Right cardiac atrium (tissue), 5 donors: ENCODE data around the gene TDRD6. TPM values are rescaled to one million over a fixed set of nuclear protein-coding genes. Genes with fewer than 3 reads are reported as not detected.
A peak's percentile ranks its signal among the peaks of the same experiment; 100 is the strongest.

Experiments used
- ATAC-seq, 2 donors: fragments of 200-7000 bp; cut with Tn5 transposase; one replicate each; pipeline versions ENCODE4 v1.8.0 to v1.9.1; 2020; ENCODE audit warnings: moderate library complexity in 2 of 2, mild to moderate bottlenecking in 1 of 2
- DNase-seq, 3 donors: peaks; one replicate each; pipeline ENCODE4 v3.0.0-alpha.2; 2020
- H3K27ac ChIP-seq: one replicate; pipeline ENCODE4 v1.5.1; 2013; ENCODE audit warnings: mild to moderate bottlenecking, low read length, control low read depth, moderate library complexity
- H3K27me3 ChIP-seq: one replicate; pipeline ENCODE4 v1.6.1; 2013; ENCODE audit not compliant: control insufficient read depth, insufficient read depth
- H3K4me1 ChIP-seq: one replicate; pipeline ENCODE4 v1.6.1; 2013; ENCODE audit warnings: low read length; ENCODE audit not compliant: control insufficient read depth, insufficient read depth
- H3K4me3 ChIP-seq: one replicate; pipeline ENCODE4 v1.5.1; 2013; ENCODE audit warnings: low read length, control low read depth
- H3K9me3 ChIP-seq: one replicate; pipeline ENCODE4 v1.6.1; 2013; ENCODE audit warnings: low read length; ENCODE audit not compliant: control insufficient read depth
- WGBS: extraction: QIAGEN DNeasy Blood & Tissue Kit; methylation state at CpG from one replicate; pipeline ENCODE4 v1.1.7; 2013; 5-methylcytosine and 5-hydroxymethylcytosine counted together
- intact Hi-C, 4 donors: fragments of 100-400 bp; cut with DNase I; formaldehyde crosslinking; loops; one replicate each; pipeline versions ENCODE4 v1.11.0 to v1.14.0; 2022 to 2023
- polyA plus RNA-seq: library from polyadenylated mRNA; stranded (reverse); fragments of 200-250 nt; gene quantifications from one replicate; pipeline ENCODE4 v1.2.3, GENCODE V29; 2013
- total RNA-seq, 4 donors: library from RNA; stranded (reverse); fragmentation: NEBNext Ultra II Directional; extraction: Animal tissue kit (Norgen Biotek cat#: 25700); gene quantifications; one replicate each; pipeline ENCODE4 v1.2.1, GENCODE V29; 2021
- donor health status: healthy with polysubstance abuse.
- donor health status: DM: no; HTN: yes; CAD: no.
- donor health status: DM: no; HTN: no; CAD: no.
- donor health status: DM: no; HTN: yes; CAD: no; lungs with severe emphysema.
- donor health status: DM: yes; HTN: yes; CAD: no.

Gene TDRD6
- total and polyA plus RNA-seq, 5 donors: 0.27 to 1.2 (median 0.46) TPM

GRCh38 chr6:46688117-46688965 lies 656 bp downstream of the TDRD6 start:
- no peak overlapping the region for H3K4me3 ChIP-seq
- ATAC-seq: peak; percentile 23 to 46
- no peaks in the 10 kb centered on the region for H3K4me1 ChIP-seq
- no peak overlapping the region for H3K27ac ChIP-seq
- intact Hi-C loops: no loop called here
- 93% methylated on average over 85 of the region's 85 CpGs for WGBS
- H3K27me3 ChIP-seq: no peaks in the 10 kb centered on the region
- H3K9me3 ChIP-seq: no peaks in the 10 kb centered on the region
- DNase-seq: peak; percentile 15 to 48 (median 40)

- DNase-seq (no peak), ATAC-seq (peak in 1 of 2 donors; percentile 26)
- H3K4me3 ChIP-seq: no peak overlapping the region
- H3K27me3 ChIP-seq: no peaks in the 10 kb centered on the region
- H3K4me1 ChIP-seq: no peaks in the 10 kb centered on the region
- no peaks in the 10 kb centered on the region for H3K9me3 ChIP-seq
- intact Hi-C loops: no loop called here
- 93% methylated on average over 13 of the region's 13 CpGs for WGBS
- no peak overlapping the region for H3K27ac ChIP-seq
Observed at GRCh38 chr6:46688966-46689335, 1.3 kb downstream of the TDRD6 start.

- H3K9me3 ChIP-seq: no peaks in the 10 kb centered on the region
- 83% methylated on average over 3 of the region's 3 CpGs for WGBS
- H3K4me1 ChIP-seq: no peaks in the 10 kb centered on the region
- no peaks in the 10 kb centered on the region for H3K27me3 ChIP-seq
- peak in 1 of 2 donors; percentile 51 for ATAC-seq
- no peak overlapping the region for H3K27ac ChIP-seq
- DNase-seq: no peak
- H3K4me3 ChIP-seq: no peak overlapping the region
- intact Hi-C loops: no loop called here
Observed at GRCh38 chr6:46689657-46690056, 2.0 kb downstream of the TDRD6 start.

DNA sequence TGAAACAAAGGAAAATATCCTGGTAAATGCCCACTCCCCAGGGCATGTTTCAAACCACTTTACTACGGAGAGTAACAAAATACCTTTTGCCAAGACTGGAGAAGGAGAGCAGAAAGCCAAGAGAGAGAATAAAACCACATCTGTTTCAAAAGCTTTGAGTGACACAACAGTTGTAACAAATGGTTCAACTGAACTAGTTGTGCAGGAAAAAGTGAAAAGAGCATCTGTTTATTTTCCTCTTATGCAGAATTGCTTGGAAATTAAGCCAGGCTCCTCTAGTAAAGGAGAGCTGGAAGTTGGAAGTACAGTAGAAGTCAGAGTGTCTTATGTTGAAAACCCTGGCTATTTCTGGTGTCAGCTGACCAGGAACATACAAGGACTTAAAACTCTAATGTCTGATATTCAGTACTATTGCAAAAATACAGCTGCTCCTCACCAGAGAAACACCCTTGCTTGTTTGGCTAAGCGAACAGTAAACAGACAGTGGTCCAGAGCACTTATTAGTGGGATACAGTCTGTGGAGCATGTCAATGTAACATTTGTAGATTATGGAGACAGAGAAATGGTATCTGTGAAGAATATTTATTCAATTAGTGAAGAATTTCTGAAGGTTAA lies 2.6 kb downstream of the TDRD6 start:
- intact Hi-C loops: no loop called here
- no peaks in the 10 kb centered on the region for H3K9me3 ChIP-seq
- no peak overlapping the region for H3K27ac ChIP-seq
- ATAC-seq (no peak), DNase-seq (no peak)
- WGBS: 69% methylated on average over 2 of the region's 2 CpGs
- no peaks in the 10 kb centered on the region for H3K4me1 ChIP-seq
- H3K4me3 ChIP-seq: no peak overlapping the region
- no peaks in the 10 kb centered on the region for H3K27me3 ChIP-seq

DNA sequence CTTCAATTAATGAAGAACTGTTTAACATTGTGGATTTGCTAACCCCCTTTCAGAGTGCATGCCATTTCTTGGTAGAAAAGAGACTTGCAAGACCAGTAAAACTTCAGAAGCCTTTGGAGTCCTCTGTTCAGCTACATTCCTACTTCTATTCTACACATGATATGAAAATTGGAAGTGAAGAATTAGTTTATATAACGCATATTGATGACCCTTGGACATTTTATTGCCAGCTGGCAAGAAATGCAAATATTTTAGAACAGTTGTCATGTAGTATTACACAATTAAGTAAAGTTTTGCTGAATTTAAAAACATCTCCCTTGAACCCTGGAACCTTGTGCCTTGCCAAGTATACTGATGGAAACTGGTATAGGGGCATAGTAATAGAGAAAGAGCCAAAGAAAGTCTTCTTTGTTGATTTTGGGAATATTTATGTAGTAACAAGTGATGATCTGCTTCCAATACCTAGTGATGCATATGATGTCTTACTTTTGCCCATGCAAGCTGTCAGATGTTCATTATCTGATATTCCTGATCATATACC lies 3.3 kb downstream of the TDRD6 start:
- ATAC-seq (no peak), DNase-seq (no peak)
- WGBS: 47% methylated on average over 1 of the region's 1 CpG
- H3K27ac ChIP-seq: no peak overlapping the region
- intact Hi-C loops: no loop called here
- H3K27me3 ChIP-seq: no peaks in the 10 kb centered on the region
- H3K4me1 ChIP-seq: no peaks in the 10 kb centered on the region
- H3K4me3 ChIP-seq: no peak overlapping the region
- H3K9me3 ChIP-seq: no peaks in the 10 kb centered on the region

- intact Hi-C loops: loop anchor here in 2 of 4 donors (10.0 kb wide), 2 partner anchors 75 to 85 kb away; no protein-coding TSS in a partner anchor
- no peak overlapping the region for H3K4me3 ChIP-seq
- 81% methylated on average over 1 of the region's 1 CpG for WGBS
- DNase-seq (no peak), ATAC-seq (no peak)
- no peaks in the 10 kb centered on the region for H3K9me3 ChIP-seq
- H3K27me3 ChIP-seq: no peaks in the 10 kb centered on the region
- H3K4me1 ChIP-seq: no peaks in the 10 kb centered on the region
- no peak overlapping the region for H3K27ac ChIP-seq
Observed at GRCh38 chr6:46699970-46700369, 12.3 kb downstream of the TDRD6 start.

- H3K4me1 ChIP-seq: no peaks in the 10 kb centered on the region
- 3% methylated on average over 3 of the region's 3 CpGs for WGBS
- no peak overlapping the region for H3K27ac ChIP-seq
- no peaks in the 10 kb centered on the region for H3K27me3 ChIP-seq
- H3K4me3 ChIP-seq: no peak overlapping the region
- DNase-seq (no peak), ATAC-seq (peak in 1 of 2 donors; percentile 64)
- no peaks in the 10 kb centered on the region for H3K9me3 ChIP-seq
- intact Hi-C loops: loop anchor here in 2 of 4 donors (10.0 kb wide), 2 partner anchors 70 to 80 kb away; no protein-coding TSS in a partner anchor
Observed at GRCh38 chr6:46704562-46704961, 16.9 kb downstream of the TDRD6 start.

DNA sequence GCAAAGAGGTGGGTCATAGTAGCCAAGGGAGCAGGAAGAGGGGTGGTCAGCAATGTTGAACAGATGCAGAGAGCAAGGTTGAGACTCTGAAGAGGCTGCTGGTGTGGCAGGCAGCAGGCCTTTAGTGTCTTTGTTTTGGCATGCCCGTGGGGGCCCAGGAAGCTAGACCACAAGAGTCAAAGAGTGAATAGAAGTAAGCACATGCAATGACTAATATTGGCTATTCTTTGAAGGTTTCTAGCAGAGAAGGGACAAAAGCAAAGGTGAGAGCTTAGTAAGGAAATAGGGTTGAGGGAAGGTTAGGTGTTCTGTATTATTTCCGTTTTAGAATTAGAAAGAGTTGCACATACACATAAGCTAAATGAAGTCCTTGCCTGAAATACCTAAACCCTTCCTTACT lies 18.8 kb downstream of the TDRD6 start:
- no peaks in the 10 kb centered on the region for H3K27me3 ChIP-seq
- no peak for DNase-seq
- no peak overlapping the region for H3K27ac ChIP-seq
- H3K4me1 ChIP-seq: no peaks in the 10 kb centered on the region
- intact Hi-C loops: loop anchor here in 2 of 4 donors (10.0 kb wide), 2 partner anchors 68 to 78 kb away; no protein-coding TSS in a partner anchor
- WGBS: 87% methylated on average over 2 of the region's 2 CpGs
- H3K4me3 ChIP-seq: no peak overlapping the region
- no peaks in the 10 kb centered on the region for H3K9me3 ChIP-seq
- ATAC-seq: no peak

DNA sequence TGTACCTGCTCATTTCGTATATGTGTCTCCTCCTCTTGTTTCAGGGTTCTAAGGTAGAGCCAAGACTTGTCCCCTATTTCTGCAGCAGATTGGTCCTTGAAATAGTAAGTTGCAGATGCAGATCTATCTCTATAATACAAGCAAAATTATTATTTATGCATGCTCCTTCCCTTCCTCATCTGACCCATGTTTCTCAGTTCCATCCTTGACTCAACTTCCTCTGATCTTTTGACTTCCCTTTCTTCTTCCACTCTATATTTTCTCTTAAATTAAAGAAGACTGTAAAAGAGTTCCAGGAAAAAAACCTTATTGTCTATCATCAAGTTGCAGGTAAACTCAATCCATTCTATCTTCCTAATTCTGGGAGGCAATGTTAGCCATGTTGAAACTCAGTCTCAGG lies 23.8 kb downstream of the TDRD6 start:
- Histone ChIP-seq H3K27ac (no peak overlapping the region), H3K4me1 (no peaks in the 10 kb centered on the region), H3K4me3 (no peak overlapping the region), H3K27me3 (no peaks in the 10 kb centered on the region), H3K9me3 (no peaks in the 10 kb centered on the region)
- WGBS: 79% methylated on average over 1 of the region's 1 CpG
- intact Hi-C loops: no loop called here
- ATAC-seq (no peak), DNase-seq (no peak)

DNA sequence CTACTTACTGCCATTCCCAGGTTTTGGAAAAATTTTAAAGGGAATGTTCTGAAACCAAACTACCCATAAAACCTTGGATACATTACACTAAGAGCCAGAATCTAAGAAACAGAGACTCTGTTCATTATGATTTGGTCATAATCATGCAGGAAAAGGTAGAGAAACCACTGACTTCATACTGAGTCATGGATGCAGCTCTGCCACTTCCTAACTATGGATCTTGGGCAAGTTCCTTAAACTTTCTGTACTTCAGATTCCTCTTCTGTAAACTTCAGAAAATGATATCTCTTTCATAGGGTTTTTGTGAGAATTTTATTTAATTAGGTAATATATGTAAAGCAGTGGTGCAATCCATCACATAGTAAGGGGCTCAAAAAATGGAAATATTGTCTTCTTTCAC lies 27.5 kb downstream of the TDRD6 start:
- H3K4me1 ChIP-seq: no peaks in the 10 kb centered on the region
- ATAC-seq (no peak), DNase-seq (no peak)
- intact Hi-C loops: no loop called here
- H3K4me3 ChIP-seq: no peak overlapping the region
- no peaks in the 10 kb centered on the region for H3K27me3 ChIP-seq
- H3K27ac ChIP-seq: no peak overlapping the region
- no peaks in the 10 kb centered on the region for H3K9me3 ChIP-seq

- Histone ChIP-seq H3K4me1 (no peaks in the 10 kb centered on the region), H3K9me3 (no peaks in the 10 kb centered on the region), H3K4me3 (no peak overlapping the region), H3K27me3 (no peaks in the 10 kb centered on the region), H3K27ac (no peak overlapping the region)
- intact Hi-C loops: no loop called here
- ATAC-seq (no peak), DNase-seq (no peak)
- WGBS: 39% methylated on average over 1 of the region's 1 CpG
Observed at GRCh38 chr6:46719099-46719498, 31.4 kb downstream of the TDRD6 start.
